Ishikawa (cell line): ENCODE measurements around the gene ARRB1.

ENCODE experiments used
- CEBPB ChIP-seq: IDR thresholded peaks from 2 replicates; pipeline ENCODE4 v1.6.1; 2012
- NFIC ChIP-seq: IDR thresholded peaks from 2 replicates; pipeline ENCODE4 v1.6.1; 2012
- REST ChIP-seq: IDR thresholded peaks from 2 replicates; pipeline ENCODE4 v1.6.1; 2012; ENCODE audit warnings: low read depth, mild to moderate bottlenecking
- TF ChIP-seq, protein P1 (sequence below): IDR thresholded peaks from 2 replicates; pipeline ENCODE4 v1.6.1; 2012

- no peak for TF ChIP-seq NFIC
- TF ChIP-seq, protein P1, sequence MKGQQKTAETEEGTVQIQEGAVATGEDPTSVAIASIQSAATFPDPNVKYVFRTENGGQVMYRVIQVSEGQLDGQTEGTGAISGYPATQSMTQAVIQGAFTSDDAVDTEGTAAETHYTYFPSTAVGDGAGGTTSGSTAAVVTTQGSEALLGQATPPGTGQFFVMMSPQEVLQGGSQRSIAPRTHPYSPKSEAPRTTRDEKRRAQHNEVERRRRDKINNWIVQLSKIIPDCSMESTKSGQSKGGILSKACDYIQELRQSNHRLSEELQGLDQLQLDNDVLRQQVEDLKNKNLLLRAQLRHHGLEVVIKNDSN, result no peak
- TF ChIP-seq REST, result no peak
- no peak for TF ChIP-seq CEBPB
These were observed 127.4 kb downstream of the ARRB1 start for GRCh38 chr11:75223954-75224643.
